Activated CD8-positive, alpha-beta memory T cell treated with anti-CD3 and anti-CD28 coated beads, Interleukin-2, amount 50 U/mL, for 24 hours (primary cell): Measurements from ENCODE around the gene BCOR.

Experiments used
- DNase-seq: peaks from one replicate; pipeline ENCODE4 v3.0.0-alpha.2; 2020; ENCODE audit errors: extremely low read depth

Gene BCOR

DNA sequence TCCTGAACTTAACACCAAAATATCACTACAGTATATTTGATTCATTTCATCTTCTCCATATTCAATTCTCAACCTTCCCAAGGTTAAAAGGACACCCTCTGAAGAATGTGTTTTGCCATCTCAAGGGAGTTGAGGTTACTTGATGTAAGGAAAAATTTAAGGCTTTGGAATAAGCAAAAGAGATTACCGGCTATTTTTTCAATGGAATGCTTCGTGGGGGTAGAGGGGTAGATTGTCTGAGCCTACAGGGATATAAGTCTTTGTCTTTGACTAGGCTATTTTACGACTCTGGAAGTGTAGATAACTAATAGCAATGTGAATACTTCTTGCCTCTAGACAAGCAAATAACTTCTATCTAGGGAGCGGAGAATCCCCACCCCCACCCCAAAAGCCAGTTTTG is 78.2 kb downstream of the BCOR start:
- no peak for DNase-seq

DNA sequence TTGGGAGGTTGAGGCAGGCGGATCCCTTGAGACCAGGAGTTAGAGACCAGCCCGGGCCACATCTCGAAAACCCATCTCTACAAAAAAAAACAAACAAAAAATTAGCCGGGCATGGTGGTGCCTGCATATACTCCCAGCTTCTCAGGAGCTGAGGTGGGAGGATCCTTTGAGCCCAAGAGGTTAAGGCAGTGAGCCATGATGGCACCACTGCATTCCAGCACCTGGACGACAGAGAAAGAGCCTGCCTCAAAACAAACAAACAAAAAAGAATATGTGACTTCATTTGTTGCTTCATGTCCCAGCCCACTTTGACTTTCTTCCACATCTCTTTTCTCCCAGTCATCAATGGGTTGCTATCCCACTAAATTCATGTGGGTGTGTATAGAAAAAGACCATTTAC is 79.7 kb downstream of the BCOR start:
- no peak for DNase-seq

- no peak for DNase-seq
These were observed 81.0 kb downstream of the BCOR start for GRCh38 chrX:40016749-40017148.

- DNase-seq, result no peak
These were observed 82.1 kb downstream of the BCOR start for GRCh38 chrX:40015693-40016092.

DNA sequence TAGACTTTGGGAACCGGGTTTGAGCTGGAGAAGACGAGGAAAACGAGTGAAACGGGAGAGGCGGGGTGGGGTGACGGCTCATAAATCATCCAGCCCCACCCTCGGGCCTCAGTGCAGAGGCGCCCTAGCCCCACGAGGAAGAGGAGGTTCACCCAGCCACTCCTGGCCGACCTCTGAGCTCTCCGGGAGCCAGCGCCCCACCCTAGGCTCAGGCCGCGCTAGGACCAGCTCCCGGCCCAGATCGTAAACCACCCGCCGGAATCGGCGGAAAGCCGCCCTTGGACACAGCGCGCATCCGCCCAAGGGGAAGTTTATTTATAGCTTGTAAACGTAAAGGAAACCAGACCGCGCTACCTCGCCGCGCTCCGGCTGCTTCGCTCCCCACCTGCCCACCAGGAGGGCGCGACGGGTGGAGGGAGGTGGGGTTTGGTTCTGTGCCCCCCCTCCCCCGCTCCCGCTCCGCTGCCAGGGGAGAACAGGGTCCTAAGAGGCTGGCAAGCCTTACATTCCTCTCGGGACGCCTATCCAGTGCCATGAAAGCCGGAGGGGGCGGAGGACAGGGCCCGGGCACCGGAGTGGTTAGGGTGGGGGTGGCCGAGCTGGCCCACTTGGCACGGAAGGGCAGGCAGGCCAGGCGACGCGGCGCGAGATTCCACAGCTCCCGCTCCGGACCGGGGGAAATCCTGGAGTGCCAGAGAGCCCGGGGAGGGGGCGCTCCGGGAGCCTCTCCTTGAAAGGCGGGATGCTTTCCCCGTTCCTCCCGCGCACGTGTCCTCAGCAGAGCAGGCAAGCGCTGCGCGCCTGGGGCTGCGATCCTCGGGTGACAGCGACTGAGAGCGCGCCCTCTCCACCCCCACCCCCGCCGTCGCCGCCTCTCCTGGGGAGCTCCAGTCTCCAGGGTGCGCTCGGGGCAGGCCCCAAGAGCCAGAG is 84.2 kb downstream of the BCOR start:
- no peak for DNase-seq

- DNase-seq, result no peak
These were observed 84.9 kb downstream of the BCOR start for GRCh38 chrX:40012868-40013265.

DNA sequence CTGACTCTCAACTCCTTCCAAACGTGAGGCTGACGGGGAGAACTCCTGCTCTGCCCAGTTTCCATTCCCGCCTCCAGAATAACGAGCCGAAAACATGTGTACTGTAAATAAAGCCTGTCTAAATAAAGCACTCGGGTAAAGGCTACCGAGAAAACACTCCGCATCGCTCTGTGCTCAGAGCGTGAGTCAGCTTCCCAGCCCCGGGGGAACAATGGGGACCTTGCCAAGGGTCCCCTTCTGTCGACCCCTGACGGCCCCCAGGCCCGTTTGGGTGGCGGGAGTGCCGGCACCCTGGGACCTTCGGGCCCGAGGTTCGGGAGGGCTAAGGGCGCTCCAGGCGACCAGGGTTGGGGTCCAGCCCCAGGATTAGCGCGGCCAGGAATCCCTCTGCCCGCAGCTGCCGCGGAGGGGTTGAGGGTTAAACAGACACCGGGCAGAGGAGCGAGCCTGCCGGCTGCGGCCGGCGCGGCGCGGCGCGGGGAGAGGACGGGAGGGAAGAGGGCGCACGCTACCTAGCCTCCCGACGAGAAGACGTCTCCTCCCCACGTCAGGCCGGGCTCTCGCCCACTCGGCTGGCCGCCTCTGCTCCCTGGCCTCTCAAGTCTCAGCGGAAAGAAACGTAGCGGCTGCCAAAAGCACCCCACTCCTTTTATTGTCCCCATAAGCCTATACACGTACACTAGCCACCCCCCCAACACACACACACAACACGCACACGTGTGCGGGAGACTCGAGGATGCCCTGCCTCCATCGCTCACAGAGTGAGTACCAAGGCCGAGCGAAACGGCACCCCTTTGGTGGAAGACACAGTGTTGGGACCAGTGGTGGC is 85.5 kb downstream of the BCOR start:
- no peak for DNase-seq

GRCh38 chrX:40011322-40012038 is 86.3 kb downstream of the BCOR start:
- no peak for DNase-seq

GRCh38 chrX:40010550-40011321 is 87.0 kb downstream of the BCOR start:
- DNase-seq, result no peak

- no peak for DNase-seq
These were observed 87.9 kb downstream of the BCOR start for GRCh38 chrX:40009890-40010289.

GRCh38 chrX:40009462-40009851 is 88.3 kb downstream of the BCOR start:
- DNase-seq, result no peak

DNA sequence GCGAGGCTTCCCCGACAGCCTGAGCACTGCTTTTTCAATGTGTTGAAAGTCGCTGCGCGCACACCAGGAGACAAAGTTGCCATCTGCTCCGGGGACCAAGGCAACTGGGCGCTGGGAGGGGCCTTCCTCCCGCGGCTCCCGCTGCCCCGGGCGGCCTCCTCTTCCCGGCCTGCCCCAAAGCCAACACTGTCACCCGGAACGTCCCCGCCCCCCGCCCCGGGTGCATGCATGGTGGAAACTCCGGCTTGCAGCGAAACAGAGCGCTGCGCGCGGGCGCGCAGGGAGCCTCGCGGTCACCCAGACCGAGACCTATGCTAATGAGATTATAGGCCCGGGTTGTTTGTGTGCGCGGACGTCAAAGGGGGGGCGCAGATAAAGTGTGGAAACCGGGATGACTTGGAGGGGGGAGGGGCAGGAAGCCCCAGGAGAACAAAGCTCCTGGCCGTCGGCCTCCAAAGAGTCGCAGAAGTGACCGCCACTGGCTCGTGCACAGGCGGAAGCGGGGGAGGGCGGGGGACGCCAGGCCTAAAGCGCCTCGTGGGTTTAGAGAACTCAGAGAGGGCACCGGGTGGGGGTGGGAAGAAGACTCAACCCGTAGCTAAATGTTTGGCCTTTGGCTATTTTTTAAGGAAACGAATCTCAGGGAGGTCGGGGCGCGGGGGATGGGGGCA is 88.8 kb downstream of the BCOR start:
- DNase-seq, result no peak

DNA sequence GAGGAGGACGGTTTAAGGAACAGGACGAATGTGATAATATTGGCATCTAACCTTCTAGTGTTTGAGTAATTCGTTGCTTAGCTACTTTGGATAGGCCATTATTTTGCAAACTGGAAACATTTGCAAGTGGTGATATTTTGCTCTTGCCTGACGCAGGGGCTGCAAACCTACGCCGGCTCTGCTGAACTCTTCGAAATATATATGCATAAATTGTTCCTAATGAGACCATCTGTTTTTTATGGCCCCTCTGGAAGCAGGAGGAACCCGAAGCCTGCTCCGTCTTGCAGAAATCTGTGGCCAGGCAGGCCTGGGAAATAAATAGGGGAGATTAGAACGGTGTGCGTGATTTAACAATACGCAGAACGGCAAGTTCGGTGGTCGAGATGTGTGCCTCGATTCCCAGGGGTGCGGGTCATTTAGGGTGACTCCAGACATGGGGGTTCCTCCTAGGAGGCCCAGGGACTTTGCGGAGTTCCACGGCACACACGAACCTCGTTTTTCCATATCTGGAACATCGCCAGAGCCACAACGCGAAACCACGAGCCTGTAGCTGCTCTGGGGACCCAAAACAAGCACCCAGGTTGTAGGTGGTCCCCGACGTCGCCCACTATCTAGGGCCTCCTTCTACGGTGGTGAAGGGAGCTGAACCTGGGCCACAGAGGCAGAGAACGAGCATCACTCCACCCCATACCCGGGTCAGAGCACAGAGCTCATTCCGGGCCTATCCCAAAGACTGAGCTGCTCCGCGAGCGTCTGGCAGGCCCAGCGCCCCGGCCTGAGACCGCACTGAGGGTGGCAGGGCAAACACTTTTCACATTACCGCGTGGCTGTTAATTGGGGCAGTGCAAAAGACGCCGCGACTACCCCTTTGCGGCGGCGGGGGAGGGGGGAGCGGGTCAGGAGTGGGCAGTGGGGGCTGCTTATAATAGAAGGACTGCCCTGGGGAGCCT is 89.7 kb downstream of the BCOR start:
- DNase-seq, result no peak

DNA sequence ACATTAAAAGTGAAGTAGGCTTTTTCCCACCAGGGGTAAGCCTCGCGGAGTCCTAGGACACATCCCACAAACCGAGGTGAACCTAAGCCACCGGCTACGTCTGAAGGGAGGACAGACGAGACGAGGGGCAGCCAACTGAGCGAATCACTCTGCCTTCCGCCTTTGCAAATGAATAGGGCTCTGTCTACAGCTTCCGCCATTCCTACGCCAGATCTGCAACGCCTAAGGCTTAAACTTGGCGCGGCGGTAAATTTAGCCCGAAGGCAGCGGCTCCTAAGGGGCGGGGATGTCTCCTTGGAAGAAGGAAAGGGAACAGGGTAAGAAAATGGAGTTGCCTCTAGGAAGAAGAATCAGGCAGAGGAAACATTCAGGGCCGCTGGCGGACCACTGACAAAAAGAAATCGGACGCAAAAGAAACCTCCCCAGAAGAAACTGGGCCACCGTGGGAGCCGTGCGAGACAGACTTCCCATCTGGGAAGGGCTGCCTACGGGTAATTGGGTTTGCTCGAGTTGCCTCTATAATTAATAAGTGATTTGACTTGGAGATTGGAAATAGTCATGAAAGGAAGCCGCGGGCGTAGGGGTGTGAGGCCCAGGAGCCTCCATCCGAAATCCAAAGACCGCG is 90.5 kb downstream of the BCOR start:
- no peak for DNase-seq

- DNase-seq, result no peak
These were observed 91.4 kb downstream of the BCOR start for GRCh38 chrX:40006106-40007017.

GRCh38 chrX:40005292-40006011 is 92.3 kb downstream of the BCOR start:
- no peak for DNase-seq

DNA sequence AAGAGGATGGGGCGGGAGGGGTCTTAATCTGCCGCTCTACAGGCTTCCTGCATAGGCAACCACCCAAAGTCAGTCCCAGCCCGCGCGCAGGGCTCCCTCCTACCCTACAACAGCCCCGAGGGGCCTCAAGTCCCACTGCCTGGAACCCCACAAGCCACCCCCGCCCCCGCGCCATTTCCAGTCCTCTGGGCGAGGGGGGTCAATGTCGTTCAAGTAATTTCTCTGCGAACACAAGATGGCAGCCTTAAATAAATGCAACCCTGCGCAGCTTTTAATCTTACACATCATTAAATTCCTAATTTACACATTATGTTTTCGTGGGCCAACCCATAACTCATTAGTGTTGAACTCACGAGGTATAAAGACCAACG is 92.9 kb downstream of the BCOR start:
- no peak for DNase-seq

- DNase-seq, result no peak
These were observed 93.6 kb downstream of the BCOR start for GRCh38 chrX:40004246-40004535.
